Measurements from ENCODE around the gene COPZ1. TPM values are rescaled to one million over a fixed set of nuclear protein-coding genes. Genes with fewer than 3 reads are reported as not detected.

The COPZ1 gene
- total and polyA plus RNA-seq, 9 of the 15 experiments (the other 6 are each of a cell fraction or from before 2014, with no cell fraction given) = 137 to 487 (median 233) TPM

GRCh38 chr12:54358191-54358944 is 33.4 kb downstream of the COPZ1 start (continued):
- TF ChIP-seq FOXK2 (conservative IDR thresholded peaks at IDR 0.05 in 1 of 2, IDR thresholded peaks at IDR 0.05 in 1 of 2; ENCODE audit: low read depth in 2 of 2) = peak; percentile 27 to 76
- no peak for TF ChIP-seq CBX3 (IDR thresholded peaks at IDR 0.05; ENCODE audit: borderline replicate concordance in 1 of 2, low read length in 2 of 2)
- no peak for TF ChIP-seq HEY1 (CRISPR knock-in tag; IDR thresholded peaks at IDR 0.05; ENCODE audit: borderline replicate concordance)
- no peak for TF ChIP-seq ZNF263 (CRISPR knock-in tag; IDR thresholded peaks at IDR 0.05; ENCODE audit: borderline replicate concordance)
- peak; percentile 84; the same call in 1 of the 2 replicates for TF ChIP-seq ZC3H8 (IDR thresholded peaks at IDR 0.05)
- TF ChIP-seq TEAD1 (CRISPR knock-in tag; IDR thresholded peaks at IDR 0.05) = no peak
- no peak for TF ChIP-seq DIDO1 (tag; IDR thresholded peaks at IDR 0.05; ENCODE audit: low read depth)
- TF ChIP-seq COPS2 (conservative IDR thresholded peaks at IDR 0.05) = no peak
- no peak for TF ChIP-seq RBM15 (IDR thresholded peaks at IDR 0.05; ENCODE audit: insufficient read depth, low read length)
- TF ChIP-seq ZNF133 (CRISPR knock-in tag; IDR thresholded peaks at IDR 0.05) = no peak
- no peak for TF ChIP-seq NFXL1 (CRISPR knock-in tag; IDR thresholded peaks at IDR 0.05)
- TF ChIP-seq AFF1 (IDR thresholded peaks at IDR 0.05; ENCODE audit: low read depth in 1 of 2, partially characterized antibody in 2 of 2) = peak; percentile 73 to 83
- 0 out of 2 replicates have a peak, but pooled peaks have one; percentile 43 for TF ChIP-seq HLTF (IDR thresholded peaks at IDR 0.05)
- peak; percentile 20 for TF ChIP-seq PHF20 (IDR thresholded peaks at IDR 0.05; ENCODE audit: partially characterized antibody)
- peak; percentile 32 for TF ChIP-seq NCOR1 (IDR thresholded peaks at IDR 0.05)
- TF ChIP-seq, protein P1, sequence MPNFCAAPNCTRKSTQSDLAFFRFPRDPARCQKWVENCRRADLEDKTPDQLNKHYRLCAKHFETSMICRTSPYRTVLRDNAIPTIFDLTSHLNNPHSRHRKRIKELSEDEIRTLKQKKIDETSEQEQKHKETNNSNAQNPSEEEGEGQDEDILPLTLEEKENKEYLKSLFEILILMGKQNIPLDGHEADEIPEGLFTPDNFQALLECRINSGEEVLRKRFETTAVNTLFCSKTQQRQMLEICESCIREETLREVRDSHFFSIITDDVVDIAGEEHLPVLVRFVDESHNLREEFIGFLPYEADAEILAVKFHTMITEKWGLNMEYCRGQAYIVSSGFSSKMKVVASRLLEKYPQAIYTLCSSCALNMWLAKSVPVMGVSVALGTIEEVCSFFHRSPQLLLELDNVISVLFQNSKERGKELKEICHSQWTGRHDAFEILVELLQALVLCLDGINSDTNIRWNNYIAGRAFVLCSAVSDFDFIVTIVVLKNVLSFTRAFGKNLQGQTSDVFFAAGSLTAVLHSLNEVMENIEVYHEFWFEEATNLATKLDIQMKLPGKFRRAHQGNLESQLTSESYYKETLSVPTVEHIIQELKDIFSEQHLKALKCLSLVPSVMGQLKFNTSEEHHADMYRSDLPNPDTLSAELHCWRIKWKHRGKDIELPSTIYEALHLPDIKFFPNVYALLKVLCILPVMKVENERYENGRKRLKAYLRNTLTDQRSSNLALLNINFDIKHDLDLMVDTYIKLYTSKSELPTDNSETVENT (CRISPR knock-in tag; IDR thresholded peaks at IDR 0.05) = no peak
